Mammary epithelial cell (primary cell): ENCODE data around the gene DRAXIN.

Source experiments
- EZH2 ChIP-seq: IDR thresholded peaks from 2 replicates; pipeline ENCODE4 v1.6.1; 2012; ENCODE audit warnings: low read length, inconsistent platforms, borderline replicate concordance
- TF ChIP-seq, protein P1 (sequence below), 2 donors: IDR thresholded peaks in 1 of 2; conservative IDR thresholded peaks in 1 of 2; 2 replicates each; pipeline ENCODE4 v1.5.1; 2011 to 2012; ENCODE audit warnings: inconsistent platforms in 2 of 2, low read length in 2 of 2, mild to moderate bottlenecking in 2 of 2, control low read depth in 1 of 2, low read depth in 1 of 2; ENCODE audit not compliant: insufficient read depth in 1 of 2; ENCODE audit errors: extremely low read depth in 1 of 2

DNA sequence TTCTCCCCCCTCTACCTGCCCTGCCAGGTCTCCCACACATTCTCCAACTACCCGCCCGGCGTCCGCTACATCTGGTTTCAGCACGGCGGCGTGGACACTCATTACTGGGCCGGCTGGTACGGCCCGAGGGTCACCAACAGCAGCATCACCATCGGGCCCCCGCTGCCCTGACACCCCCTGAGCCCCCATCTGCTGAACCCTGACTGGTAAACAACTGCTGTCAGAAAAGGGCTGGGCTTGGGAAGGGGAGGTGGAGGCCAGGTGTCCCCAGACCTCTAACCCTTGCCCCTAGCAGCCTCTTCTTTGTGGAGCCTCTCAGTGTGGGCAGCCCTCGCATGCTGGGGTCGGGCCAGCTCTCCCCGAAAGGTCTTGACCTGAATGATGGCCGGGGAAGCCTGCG lies 30.4 kb upstream of the DRAXIN start:
- TF ChIP-seq, protein P1, sequence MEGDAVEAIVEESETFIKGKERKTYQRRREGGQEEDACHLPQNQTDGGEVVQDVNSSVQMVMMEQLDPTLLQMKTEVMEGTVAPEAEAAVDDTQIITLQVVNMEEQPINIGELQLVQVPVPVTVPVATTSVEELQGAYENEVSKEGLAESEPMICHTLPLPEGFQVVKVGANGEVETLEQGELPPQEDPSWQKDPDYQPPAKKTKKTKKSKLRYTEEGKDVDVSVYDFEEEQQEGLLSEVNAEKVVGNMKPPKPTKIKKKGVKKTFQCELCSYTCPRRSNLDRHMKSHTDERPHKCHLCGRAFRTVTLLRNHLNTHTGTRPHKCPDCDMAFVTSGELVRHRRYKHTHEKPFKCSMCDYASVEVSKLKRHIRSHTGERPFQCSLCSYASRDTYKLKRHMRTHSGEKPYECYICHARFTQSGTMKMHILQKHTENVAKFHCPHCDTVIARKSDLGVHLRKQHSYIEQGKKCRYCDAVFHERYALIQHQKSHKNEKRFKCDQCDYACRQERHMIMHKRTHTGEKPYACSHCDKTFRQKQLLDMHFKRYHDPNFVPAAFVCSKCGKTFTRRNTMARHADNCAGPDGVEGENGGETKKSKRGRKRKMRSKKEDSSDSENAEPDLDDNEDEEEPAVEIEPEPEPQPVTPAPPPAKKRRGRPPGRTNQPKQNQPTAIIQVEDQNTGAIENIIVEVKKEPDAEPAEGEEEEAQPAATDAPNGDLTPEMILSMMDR (conservative IDR thresholded peaks at IDR 0.05 in 1 of 2, IDR thresholded peaks at IDR 0.05 in 1 of 2; ENCODE audit: extremely low read depth in 1 of 2, insufficient read depth in 1 of 2, low read depth in 1 of 2, low read length in 2 of 2), result no peak
- no peak for TF ChIP-seq EZH2
